Stimulated activated CD4-positive, alpha-beta T cell treated with anti-CD3 and anti-CD28 coated beads, Interleukin-1b, Interleukin-23, amount 100 ng/mL, for 48 hours (primary cell): ENCODE results near the gene OLIG1.

Source experiments
- DNase-seq: peaks from one replicate; pipeline ENCODE4 v3.0.0-alpha.2; 2020

OLIG1 gene

DNA sequence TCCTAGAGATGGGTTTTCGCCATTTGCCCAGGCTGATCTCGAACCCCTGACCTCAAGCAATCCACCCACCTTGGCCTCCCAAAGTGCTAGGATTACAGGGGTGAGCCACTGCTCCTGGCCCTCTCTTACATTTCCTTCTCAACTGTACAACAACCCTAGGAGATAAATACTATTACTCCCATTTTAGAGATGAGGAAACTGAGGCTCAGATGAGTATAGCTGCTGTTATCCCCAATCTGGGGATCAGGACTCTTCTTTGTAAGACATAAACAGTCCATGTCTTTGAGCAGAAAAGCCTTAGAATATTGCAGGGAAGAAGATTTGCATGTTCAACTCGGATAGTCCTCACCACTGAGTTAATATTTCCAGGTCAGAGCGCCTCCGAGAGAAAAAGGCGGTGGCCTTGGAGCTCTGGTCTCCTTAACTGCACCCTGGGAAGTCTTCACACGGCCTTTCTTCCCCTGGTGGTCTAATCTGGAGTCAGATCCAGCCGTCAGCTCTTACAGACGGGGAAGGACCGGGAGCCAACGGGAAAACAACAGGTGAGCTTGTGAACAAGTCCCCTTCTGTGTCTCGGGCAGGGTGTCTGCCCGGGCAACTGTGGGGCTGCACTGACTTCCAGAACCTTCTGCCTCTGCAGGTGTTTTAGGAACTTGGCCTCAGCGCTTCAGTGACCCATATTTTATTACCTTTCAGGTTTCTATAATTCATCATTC lies 5.9 kb upstream of the OLIG1 start:
- DNase-seq = no peak

GRCh38 chr21:33064623-33065390 lies 5.1 kb upstream of the OLIG1 start:
- DNase-seq = no peak

DNA sequence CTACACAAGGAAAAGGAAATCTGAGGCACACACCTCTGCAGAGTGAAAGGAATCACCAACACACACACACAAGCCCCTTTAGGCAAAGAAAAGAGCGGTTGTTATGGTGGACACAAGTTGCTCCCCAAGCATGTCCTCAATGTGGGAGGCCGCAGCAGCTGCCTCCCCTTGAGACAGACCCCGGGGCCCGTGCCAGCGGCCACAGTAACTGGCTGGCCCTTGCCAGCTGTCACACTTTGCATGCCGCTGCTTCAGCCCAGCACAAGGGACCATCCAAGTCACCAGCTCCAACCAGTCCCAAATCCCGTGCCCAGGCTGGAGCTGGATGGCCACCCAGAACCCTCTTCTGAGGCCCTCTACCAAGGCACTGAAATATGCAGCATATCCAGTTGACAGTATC lies 2.9 kb upstream of the OLIG1 start:
- DNase-seq = no peak

DNA sequence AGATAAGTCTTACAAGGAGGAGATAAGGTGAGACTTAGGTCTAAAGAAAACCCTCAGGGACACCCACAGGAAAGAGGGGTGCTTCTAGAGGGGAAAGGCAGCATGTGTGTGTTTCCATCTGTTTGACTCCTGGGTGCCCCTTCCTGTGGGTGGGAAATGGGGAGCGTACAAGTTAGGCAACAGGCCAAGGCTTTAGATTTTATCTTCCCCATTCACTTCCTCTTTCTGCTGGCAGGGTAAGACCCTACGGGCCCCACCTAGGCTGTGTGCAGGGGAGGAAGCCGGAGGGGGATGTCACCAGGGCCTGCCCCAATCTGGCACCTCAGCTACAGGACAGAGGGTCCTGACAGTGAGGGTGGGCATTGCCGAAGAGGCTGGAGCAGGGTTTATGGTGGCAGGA lies 2.5 kb upstream of the OLIG1 start:
- no peak for DNase-seq

GRCh38 chr21:33069243-33069642 lies 698 bp upstream of the OLIG1 start:
- no peak for DNase-seq

DNA sequence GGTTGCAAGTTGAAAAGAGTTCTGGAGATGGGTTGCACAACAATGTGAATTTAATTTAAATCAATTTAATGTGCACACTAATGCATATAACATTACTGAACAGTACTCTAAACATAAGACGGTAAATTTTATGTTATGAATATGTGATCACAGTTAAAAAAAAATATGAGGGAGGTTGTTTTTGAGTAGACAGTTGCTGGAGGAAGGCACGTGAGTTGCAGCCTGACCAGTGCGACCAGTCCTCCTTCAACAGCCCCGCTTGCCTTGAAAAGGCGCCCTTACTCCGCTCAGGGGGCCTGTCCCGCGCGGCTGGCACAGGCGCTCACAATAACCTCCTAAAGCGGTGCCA lies 322 bp upstream of the OLIG1 start:
- DNase-seq = no peak

DNA sequence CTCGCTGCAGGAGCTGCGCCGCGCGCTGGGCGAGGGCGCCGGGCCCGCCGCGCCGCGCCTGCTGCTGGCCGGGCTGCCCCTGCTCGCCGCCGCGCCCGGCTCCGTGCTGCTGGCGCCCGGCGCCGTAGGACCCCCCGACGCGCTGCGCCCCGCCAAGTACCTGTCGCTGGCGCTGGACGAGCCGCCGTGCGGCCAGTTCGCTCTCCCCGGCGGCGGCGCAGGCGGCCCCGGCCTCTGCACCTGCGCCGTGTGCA lies 730 bp downstream of the OLIG1 start:
- DNase-seq = no peak

DNA sequence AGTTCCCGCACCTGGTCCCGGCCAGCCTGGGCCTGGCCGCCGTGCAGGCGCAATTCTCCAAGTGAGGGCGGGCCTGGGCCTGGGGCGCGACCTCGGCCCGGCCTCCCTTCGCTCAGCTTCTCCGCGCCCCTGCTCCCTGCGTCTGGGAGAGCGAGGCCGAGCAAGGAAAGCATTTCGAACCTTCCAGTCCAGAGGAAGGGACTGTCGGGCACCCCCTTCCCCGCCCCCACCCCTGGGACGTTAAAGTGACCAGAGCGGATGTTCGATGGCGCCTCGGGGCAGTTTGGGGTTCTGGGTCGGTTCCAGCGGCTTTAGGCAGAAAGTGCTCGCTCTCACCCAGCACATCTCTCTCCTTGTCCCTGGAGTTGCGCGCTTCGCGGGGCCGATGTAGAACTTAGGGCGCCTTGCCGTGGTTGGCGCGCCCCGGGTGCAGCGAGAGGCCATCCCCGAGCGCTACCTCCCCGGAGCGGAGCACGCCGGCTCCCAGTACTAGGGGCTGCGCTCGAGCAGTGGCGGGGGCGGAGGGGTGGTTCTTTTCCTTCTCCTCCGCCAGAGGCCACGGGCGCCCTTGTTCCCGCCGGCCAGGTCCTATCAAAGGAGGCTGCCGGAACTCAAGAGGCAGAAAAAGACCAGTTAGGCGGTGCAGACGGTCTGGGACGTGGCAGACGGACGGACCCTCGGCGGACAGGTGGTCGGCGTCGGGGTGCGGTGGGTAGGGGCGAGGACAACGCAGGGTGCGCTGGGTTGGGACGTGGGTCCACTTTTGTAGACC lies 1.2 kb downstream of the OLIG1 start:
- DNase-seq = no peak

- DNase-seq = no peak
Observed at GRCh38 chr21:33071770-33072306, 1.9 kb downstream of the OLIG1 start.

GRCh38 chr21:33073636-33074035 lies 3.7 kb downstream of the OLIG1 start:
- DNase-seq = no peak

DNA sequence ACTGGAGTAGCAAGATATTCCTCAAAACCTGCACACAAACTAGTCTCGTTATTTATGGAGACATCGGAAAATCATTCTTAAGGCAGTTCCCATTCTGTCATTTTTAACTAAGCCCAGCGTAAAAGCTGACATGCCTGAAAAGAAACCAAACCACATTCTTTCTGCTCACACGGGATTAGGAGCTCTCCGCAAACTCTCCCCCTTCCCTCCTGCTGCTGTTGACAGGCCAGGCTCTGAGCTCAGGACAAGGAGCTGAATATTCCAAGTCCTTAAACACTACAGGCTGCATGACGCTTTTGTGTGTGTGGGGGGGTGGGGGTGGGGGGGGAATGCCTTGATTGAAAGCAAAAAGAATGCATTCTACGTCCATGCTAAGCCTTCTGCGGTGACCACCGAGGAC lies 5.2 kb downstream of the OLIG1 start:
- no peak for DNase-seq

DNA sequence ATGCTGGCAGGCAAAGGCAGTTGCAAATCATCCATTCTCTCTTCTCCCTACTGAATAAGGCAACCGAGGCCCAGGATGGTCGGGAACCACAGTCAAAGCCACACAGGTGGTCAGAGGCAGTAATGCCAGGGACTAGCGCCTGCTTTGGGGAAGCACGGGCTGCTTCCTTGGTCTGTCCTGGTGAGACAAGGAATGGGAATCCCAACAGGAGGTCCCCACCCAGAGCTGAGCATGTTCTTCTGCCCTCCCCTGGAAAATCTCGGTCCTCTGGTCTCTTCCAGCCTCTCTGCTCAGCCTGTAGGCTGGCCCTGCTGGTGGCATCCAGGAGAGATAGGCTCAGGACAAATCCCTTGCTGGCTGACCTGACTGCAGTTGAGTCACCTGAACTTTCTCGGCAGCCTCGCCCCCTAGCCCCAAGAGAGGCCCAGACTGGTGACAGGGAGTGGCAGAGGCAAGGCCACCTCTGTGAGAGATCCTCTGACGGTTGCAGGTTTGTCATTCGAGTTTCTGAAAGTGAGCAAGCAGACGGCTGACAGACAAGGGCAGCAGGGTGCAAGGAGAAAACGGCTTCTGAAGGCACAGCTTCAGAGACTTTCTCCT lies 5.8 kb downstream of the OLIG1 start:
- DNase-seq = no peak

DNA sequence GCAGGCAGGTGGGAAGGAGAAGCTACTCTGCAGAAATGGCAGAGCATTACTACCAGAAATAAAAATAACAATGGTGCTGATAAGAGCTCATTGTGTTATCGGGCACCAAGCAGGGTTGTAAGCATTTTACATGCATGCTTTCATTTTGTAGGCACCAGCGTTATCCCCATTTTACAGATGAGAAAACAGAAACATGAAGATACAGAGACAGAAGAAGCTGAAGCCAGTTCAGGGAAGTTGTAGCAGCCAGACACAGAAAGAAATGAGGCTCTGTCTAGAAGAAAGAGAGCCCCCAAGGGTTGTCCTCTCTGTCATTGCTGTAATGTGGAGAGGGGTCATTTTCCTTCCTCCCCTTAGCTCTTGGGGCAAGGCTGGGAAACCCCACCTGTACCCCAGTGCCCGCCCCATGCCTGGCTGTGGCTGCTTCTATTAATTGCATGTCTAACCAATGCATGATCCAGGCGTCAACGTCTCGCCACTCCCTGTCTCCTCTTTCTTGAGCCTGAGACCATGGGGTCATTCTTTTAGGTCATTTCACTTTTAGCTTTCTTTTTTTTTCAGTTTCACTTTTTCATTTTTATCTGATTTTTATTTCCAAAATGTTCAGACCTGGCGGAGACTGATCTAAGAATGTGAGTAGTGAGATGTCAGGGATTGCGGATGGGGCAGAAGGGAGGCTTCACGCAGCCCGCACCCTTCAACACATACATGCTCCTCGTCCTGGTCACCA lies 6.8 kb downstream of the OLIG1 start:
- DNase-seq = no peak

DNA sequence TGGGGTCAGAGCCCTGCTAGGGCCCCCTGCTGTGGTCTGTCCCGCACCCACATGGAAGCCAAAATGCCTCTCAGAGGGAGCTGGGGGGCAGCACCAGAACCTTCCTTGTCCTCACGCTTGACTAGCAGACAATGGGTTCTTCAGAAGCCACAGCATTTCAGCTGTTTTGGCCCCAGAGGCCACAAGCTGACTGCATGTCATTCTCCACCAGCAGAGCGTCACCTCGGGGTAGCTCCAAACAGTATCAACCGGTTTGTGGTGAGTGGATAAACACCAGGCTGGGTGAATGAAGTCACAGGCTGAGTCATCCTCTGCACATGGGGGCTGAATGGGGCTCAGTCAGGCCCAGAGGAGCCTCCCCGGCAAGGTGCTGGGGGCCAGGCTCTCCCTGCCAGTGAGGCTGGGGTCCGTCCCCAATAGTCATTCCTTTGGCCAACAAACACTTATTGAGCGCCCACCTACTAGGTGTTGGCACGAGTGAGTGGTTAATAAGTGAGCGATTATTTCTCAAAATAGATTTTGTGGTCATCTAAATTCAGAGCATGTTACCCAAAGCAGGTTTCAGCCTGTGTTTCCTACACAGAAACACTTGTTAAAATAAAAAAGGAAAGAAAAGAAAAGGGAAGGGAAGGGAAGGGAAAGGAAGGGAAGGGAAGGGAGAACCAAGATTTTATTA lies 9.1 kb downstream of the OLIG1 start:
- DNase-seq = peak; percentile 42

DNA sequence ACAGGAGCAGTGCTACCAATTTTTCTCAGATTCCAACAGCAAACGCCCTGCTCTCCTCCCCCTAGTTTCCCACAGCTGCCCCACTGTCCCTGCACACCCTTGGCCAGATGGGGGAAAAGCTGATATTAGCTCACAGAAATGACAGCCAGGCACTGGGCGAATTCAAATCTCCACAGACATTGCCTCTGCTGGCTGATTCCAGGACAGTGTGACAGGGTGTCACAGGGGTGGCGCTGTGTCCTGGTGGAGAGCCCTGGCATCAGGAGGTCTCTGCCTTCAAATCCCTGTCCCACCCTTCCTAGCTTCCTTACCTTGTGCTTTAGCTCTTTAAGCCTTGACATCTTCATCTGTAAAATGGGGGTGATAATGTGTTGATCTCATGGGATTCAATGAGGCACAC lies 10.4 kb downstream of the OLIG1 start:
- no peak for DNase-seq

GRCh38 chr21:33080776-33081175 lies 10.8 kb downstream of the OLIG1 start:
- no peak for DNase-seq

- DNase-seq = no peak
Observed at GRCh38 chr21:33088384-33088783, 18.4 kb downstream of the OLIG1 start.

GRCh38 chr21:33089395-33090119 lies 19.6 kb downstream of the OLIG1 start:
- DNase-seq = no peak

- DNase-seq = no peak
Observed at GRCh38 chr21:33096426-33096825, 26.5 kb downstream of the OLIG1 start.

GRCh38 chr21:33099131-33099530 lies 29.2 kb downstream of the OLIG1 start:
- no peak for DNase-seq

DNA sequence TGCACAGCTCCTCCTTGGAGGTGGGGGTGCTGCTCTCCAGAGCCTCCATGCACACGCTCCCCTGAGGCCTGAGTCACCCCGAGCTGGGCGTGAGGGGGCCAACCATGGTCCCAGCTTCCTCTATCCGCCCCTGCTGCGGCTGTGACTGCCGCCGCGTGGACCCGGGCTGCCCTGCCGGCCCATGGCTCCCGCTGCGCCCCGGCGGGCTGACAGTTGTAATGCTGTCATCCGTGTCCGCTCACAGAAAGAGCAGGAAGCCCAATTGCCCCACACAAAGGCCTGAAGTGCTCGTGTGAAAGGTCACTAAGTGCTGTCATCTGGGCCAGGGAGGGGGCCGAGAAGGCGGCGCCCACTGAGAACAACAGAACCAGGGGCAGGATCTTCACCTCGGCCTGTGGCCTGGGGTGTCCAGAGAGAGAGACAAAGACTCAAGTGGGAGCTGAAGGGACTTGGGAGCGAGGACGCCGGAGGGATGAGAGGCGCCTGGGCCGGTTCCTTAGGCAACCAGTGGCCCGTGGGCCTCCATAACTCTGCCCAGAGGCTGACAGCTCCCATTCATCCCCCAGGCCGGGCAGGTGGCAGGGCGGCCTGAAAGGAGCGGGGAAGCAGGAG lies 31.5 kb downstream of the OLIG1 start:
- DNase-seq = no peak
